KBM-7 (cell line): ENCODE measurements around the gene CDKAL1.

ENCODE experiments used
- DNase-seq: peaks from one replicate; pipeline ENCODE4 v3.0.0-alpha.2; 2015
- in situ Hi-C: fragments of 300-500 bp; cut with MboI; formaldehyde crosslinking; loops from 2 replicates; pipeline ENCODE4 v1.14.3; 2020; ENCODE audit warnings: low sequenced_read_pairs, low pct_unique_long_range_greater_than_20kb, mixed read lengths

CDKAL1 gene

GRCh38 chr6:21200134-21200870 is 666.0 kb downstream of the CDKAL1 start:
- in situ Hi-C loops, result no loop called here
- no peak for DNase-seq

- no peak for DNase-seq
- in situ Hi-C loops, result no loop called here
These were observed 666.9 kb downstream of the CDKAL1 start for GRCh38 chr6:21201187-21201586.

- no peak for DNase-seq
- in situ Hi-C loops, result no loop called here
These were observed 667.5 kb downstream of the CDKAL1 start for GRCh38 chr6:21201637-21202350.

- DNase-seq, result no peak
- in situ Hi-C loops, result no loop called here
These were observed 668.3 kb downstream of the CDKAL1 start for GRCh38 chr6:21202521-21202920.

- in situ Hi-C loops, result no loop called here
- no peak for DNase-seq
These were observed 670.7 kb downstream of the CDKAL1 start for GRCh38 chr6:21204951-21205350.

GRCh38 chr6:21208081-21208795 is 674.0 kb downstream of the CDKAL1 start:
- in situ Hi-C loops, result no loop called here
- no peak for DNase-seq

- DNase-seq, result no peak
- in situ Hi-C loops, result no loop called here
These were observed 674.5 kb downstream of the CDKAL1 start for GRCh38 chr6:21208796-21209186.

GRCh38 chr6:21213492-21213891 is 679.2 kb downstream of the CDKAL1 start:
- in situ Hi-C loops, result no loop called here
- no peak for DNase-seq

GRCh38 chr6:21214738-21215448 is 680.6 kb downstream of the CDKAL1 start:
- DNase-seq, result no peak
- in situ Hi-C loops, result no loop called here

GRCh38 chr6:21219241-21219640 is 685.0 kb downstream of the CDKAL1 start:
- in situ Hi-C loops, result no loop called here
- no peak for DNase-seq

- in situ Hi-C loops, result no loop called here
- DNase-seq, result no peak
These were observed 685.6 kb downstream of the CDKAL1 start for GRCh38 chr6:21219856-21220255.

- in situ Hi-C loops, result no loop called here
- no peak for DNase-seq
These were observed 686.2 kb downstream of the CDKAL1 start for GRCh38 chr6:21220271-21220987.

GRCh38 chr6:21222656-21223055 is 688.4 kb downstream of the CDKAL1 start:
- DNase-seq, result no peak
- in situ Hi-C loops, result no loop called here

- in situ Hi-C loops, result no loop called here
- DNase-seq, result no peak
These were observed 691.7 kb downstream of the CDKAL1 start for GRCh38 chr6:21225912-21226311.

- no peak for DNase-seq
- in situ Hi-C loops, result no loop called here
These were observed 693.2 kb downstream of the CDKAL1 start for GRCh38 chr6:21227486-21227885.

- in situ Hi-C loops, result no loop called here
These were observed 694.2 kb downstream of the CDKAL1 start for GRCh38 chr6:21228411-21228810.

GRCh38 chr6:21228876-21229460 is 694.7 kb downstream of the CDKAL1 start:
- DNase-seq, result no peak
- in situ Hi-C loops, result no loop called here

More at GRCh38 chr6:21228411-21228810, 694.2 kb downstream of the CDKAL1 start:
- no peak for DNase-seq

- no peak for DNase-seq
- in situ Hi-C loops, result no loop called here
These were observed 696.3 kb downstream of the CDKAL1 start for GRCh38 chr6:21230536-21230935.

GRCh38 chr6:21235162-21235561 is 700.9 kb downstream of the CDKAL1 start:
- no peak for DNase-seq

More at GRCh38 chr6:21235162-21235561, 700.9 kb downstream of the CDKAL1 start:
- in situ Hi-C loops, result no loop called here
